NCI-H460 (cell line): ENCODE data around the gene TMEM201. TPM values are rescaled to one million over a fixed set of nuclear protein-coding genes. Genes with fewer than 3 reads are reported as not detected.

Experiments
- DNase-seq: peaks from one replicate; pipeline ENCODE4 v3.0.0-alpha.2; 2016; ENCODE audit warnings: low read depth; ENCODE audit errors: extremely low read depth
- total RNA-seq: library from RNA; depleted of rRNA; stranded (reverse); fragments of >200 nt; shearing (Covaris generic); gene quantifications from 2 replicates; pipeline ENCODE4 v1.2.3, GENCODE V29; 2014; rRNA removed

The TMEM201 gene
- total RNA-seq, 1 experiment from 2014 or later, result 2.8 TPM

- no peak for DNase-seq
These were observed 63.1 kb downstream of the TMEM201 start, which contains the start of gene PIK3CD for GRCh38 chr1:9651565-9652378. Gene PIK3CD, plus strand, starts transcription at chr1:9651731. Its CDS starts 58,725 bp downstream, at chr1:9710456.

- DNase-seq, result no peak
These were observed 63.9 kb downstream of the TMEM201 start for GRCh38 chr1:9652379-9653209.

GRCh38 chr1:9653210-9653490 lies 64.4 kb downstream of the TMEM201 start:
- DNase-seq, result no peak

GRCh38 chr1:9653491-9654050 lies 64.9 kb downstream of the TMEM201 start:
- no peak for DNase-seq

GRCh38 chr1:9654051-9654833 lies 65.5 kb downstream of the TMEM201 start:
- no peak for DNase-seq

- DNase-seq, result no peak
These were observed 66.4 kb downstream of the TMEM201 start for GRCh38 chr1:9654834-9655723.

- no peak for DNase-seq
These were observed 67.1 kb downstream of the TMEM201 start for GRCh38 chr1:9655836-9656235.

GRCh38 chr1:9657521-9658032 lies 68.9 kb downstream of the TMEM201 start:
- no peak for DNase-seq

GRCh38 chr1:9658199-9658598 lies 69.5 kb downstream of the TMEM201 start:
- no peak for DNase-seq

- DNase-seq, result no peak
These were observed 70.6 kb downstream of the TMEM201 start for GRCh38 chr1:9659328-9659727.

- no peak for DNase-seq
These were observed 74.5 kb downstream of the TMEM201 start for GRCh38 chr1:9663257-9663656.

Other genes starting within 250 kb of the TMEM201 start
- 7.7 and 8.0 TPM in 2 replicates for gene SLC25A33, start 49.4 kb upstream of the TMEM201 start, total RNA-seq
- 0.40 and 0.47 TPM in 2 replicates for gene PIK3CD, start 62.8 kb downstream of the TMEM201 start, total RNA-seq
- gene CLSTN1, start 235.1 kb downstream of the TMEM201 start, total RNA-seq, result 22.1 and 24.4 TPM in 2 replicates